Cardiac fibroblast (primary cell): ENCODE measurements around the gene VRTN.

Source experiments
- DNase-seq, 2 donors: peaks; one replicate each; pipeline versions ENCODE4 v3.0.0 to v3.0.0-alpha.2; 2010; ENCODE audit warnings: low read depth in 2 of 2
- H3K4me3 ChIP-seq, 2 donors: replicated peaks in 1 of 2; 1 replicate in 1 of 2; 2 replicates in 1 of 2; pipeline ENCODE4 v1.5.1; 2011; ENCODE audit warnings: low read depth in 2 of 2, low read length in 2 of 2, mild to moderate bottlenecking in 2 of 2, moderate library complexity in 1 of 2
- TF ChIP-seq, protein P1 (sequence below): IDR thresholded peaks from one replicate; pipeline ENCODE4 v1.5.1; 2011; ENCODE audit warnings: low read depth, mild to moderate bottlenecking, low read length, inconsistent platforms

Gene VRTN

DNA sequence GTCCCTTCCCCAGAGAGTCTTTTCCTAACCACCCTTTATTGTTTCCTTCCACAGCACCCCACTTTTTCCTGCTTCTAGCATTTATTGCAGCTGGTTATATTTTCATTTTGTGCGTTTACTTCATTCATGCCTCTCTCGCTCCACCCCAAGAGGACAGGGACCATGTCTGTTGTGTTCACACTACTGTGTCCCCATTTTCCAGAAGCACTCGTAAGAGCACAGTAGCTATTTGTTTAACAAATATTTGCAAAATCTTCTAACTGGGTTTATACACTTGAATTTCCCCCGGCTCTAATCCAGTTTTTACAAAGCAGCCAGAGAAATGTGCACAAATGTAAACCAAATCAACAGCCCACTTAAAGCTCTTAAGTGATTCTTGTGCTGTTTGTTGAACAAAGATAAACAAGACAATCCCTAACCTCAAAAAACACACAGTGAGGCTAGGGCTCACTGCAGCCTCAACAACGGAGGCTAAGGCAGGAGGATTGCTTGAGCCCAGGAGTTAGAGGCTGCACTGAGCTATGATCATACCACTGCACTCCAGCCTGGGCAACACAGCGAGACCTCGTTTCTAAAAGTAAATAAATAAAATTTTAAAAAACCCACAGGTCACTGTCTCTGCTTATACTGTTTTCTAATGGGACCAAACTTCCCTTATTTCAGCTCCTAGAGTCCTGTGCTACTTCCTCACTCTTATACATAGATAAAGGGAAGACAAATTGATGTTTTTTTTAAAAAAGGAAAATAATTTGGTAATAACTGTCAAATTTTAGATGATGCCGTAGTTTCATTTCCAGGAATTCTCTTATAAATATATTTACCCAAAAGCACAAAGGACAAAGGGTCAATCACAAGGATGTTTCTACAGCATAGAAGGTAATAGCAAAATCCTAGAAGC, 38.9 kb upstream of the VRTN start:
- no peak for DNase-seq
- TF ChIP-seq, protein P1, sequence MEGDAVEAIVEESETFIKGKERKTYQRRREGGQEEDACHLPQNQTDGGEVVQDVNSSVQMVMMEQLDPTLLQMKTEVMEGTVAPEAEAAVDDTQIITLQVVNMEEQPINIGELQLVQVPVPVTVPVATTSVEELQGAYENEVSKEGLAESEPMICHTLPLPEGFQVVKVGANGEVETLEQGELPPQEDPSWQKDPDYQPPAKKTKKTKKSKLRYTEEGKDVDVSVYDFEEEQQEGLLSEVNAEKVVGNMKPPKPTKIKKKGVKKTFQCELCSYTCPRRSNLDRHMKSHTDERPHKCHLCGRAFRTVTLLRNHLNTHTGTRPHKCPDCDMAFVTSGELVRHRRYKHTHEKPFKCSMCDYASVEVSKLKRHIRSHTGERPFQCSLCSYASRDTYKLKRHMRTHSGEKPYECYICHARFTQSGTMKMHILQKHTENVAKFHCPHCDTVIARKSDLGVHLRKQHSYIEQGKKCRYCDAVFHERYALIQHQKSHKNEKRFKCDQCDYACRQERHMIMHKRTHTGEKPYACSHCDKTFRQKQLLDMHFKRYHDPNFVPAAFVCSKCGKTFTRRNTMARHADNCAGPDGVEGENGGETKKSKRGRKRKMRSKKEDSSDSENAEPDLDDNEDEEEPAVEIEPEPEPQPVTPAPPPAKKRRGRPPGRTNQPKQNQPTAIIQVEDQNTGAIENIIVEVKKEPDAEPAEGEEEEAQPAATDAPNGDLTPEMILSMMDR, result no peak
- no peak overlapping the region for H3K4me3 ChIP-seq

DNA sequence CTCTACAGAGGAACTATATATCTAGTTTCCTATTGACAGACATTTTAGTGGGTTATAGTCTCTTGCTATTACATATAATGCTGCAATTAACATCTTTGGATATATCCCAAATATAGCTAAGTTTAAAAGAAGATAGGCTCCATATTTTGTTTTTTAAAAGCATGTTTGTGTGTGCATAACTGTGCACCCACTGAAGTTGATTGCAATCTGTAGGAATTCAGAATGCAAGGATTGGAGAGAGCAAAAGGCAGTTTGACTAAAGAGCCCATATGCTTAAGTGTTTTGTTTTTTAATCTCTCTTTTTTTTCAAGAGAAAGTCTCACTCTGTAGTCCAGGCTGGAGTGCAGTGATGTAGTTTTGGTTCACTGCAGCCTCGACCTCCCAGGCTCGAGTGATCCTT, 36.1 kb upstream of the VRTN start:
- H3K4me3 ChIP-seq, result no peak overlapping the region
- DNase-seq, result no peak
- TF ChIP-seq, protein P1, result no peak

DNA sequence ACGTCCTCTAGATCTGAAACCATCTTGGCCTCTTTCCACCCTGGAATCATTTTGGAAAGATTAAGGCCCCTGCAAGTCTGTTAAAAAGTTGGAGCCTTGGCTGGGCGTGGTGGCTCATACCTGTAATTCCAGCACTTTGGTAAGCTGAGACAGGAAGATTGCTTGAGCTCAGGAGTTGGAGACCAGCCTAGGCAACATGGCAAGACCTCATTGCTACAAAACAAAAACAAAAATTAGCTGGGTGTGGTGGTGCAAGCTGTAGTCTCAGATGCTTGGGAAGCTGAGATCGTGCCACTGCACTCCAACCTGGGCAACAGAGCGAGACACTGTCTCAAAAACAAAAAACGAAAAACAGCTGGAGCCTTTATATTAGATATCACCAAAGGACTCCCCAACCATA, 34.7 kb upstream of the VRTN start:
- no peak overlapping the region for H3K4me3 ChIP-seq
- no peak for DNase-seq
- TF ChIP-seq, protein P1, result no peak

DNA sequence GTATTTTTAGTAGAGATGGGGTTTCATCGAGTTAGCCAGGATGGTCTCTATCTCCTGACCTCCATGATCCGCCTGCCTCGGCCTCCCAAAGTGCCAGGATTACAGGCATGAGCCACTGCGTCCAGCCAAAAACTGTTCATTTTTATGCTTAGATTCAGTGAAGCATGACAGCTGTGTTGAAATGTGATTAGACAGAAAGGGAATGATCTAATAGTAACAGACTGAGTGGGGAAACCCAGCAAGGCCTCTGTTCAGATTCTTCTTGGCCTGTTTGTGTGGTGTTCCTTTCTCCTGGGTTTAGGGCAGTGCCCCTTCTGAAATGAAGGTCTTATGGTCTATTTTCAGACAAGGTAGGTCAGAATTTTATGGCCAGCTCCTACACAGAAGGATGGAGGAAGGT, 33.7 kb upstream of the VRTN start:
- TF ChIP-seq, protein P1, result no peak
- H3K4me3 ChIP-seq, result no peak overlapping the region

DNA sequence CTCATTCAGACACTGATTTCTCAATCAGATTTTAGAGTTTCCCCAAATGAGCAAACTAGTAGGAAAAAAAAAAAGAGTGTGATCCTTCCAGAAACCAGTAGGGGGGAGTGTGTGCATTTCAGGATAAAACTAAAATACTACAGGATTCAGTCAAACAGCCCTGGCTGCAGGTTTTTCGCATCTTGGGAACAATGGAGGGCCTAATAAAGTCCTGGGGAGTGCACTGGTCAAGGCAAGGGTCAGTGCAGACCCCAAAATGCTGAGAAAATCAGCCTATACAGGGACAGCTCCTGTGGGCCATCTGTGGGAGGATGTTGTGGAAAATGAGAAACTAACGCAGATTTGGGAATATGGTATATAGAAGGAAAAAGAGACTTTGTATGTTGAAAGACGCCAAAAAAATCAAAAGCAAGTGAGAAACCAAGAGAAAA, 23.3 kb upstream of the VRTN start:
- TF ChIP-seq, protein P1, result peak; percentile 74
- DNase-seq, result peak; percentile 57 to 63
- no peak overlapping the region for H3K4me3 ChIP-seq

More for the DNA sequence above, 33.7 kb upstream of the VRTN start:
- no peak for DNase-seq

DNA sequence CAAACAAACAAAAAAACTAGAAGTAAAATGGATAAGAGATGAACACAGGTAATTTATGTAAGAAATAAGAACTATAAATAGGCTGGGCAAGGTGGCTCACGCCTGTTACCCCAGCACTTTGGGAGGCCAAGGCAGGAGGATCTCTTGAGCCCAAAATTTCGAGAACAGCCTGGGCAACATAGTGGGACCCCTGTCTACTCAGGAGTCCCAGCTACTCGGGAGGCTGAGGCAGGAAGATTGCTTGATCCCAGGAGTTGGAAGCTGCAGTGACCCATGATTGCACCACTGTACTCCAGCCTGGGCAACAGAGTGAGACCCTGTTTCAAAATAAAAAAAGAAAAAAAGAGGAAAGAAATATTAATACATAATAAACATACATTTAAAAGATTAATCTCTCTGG, 22.8 kb upstream of the VRTN start:
- TF ChIP-seq, protein P1, result no peak
- H3K4me3 ChIP-seq, result no peak overlapping the region
- no peak for DNase-seq
